Neural progenitor cell (in vitro differentiated cells): Measurements from ENCODE around the gene TBP. TPM values are rescaled to one million over a fixed set of nuclear protein-coding genes. Genes with fewer than 3 reads are reported as not detected.

ENCODE experiments used
- DNase-seq: peaks from one replicate; pipeline ENCODE4 v3.0.0-alpha.2; 2016; ENCODE audit warnings: low spot score
- H2AFZ ChIP-seq: fragments of 200-600 bp; sonication (generic); replicated peaks from 2 replicates; pipeline ENCODE4 v1.6.1; 2016; ENCODE audit warnings: antibody characterized with exemption
- H3F3A ChIP-seq: fragments of 200-600 bp; sonication (generic); 2 replicates; pipeline ENCODE4 v1.6.1; 2016; ENCODE audit warnings: antibody characterized with exemption, low read depth
- H3K27ac ChIP-seq: fragments of 200-600 bp; sonication (generic); 2 replicates; pipeline ENCODE4 v1.5.1; 2016; ENCODE audit warnings: mild to moderate bottlenecking
- H3K27me3 ChIP-seq: fragments of 200-600 bp; sonication (generic); 2 replicates; pipeline ENCODE4 v1.6.1; 2016; ENCODE audit warnings: mild to moderate bottlenecking, moderate library complexity
- H3K36me3 ChIP-seq: fragments of 200-600 bp; sonication (generic); 2 replicates; pipeline ENCODE4 v1.5.1; 2016
- H3K4me1 ChIP-seq: fragments of 200-600 bp; sonication (generic); 2 replicates; pipeline ENCODE4 v1.6.1; 2016; ENCODE audit warnings: mixed run types
- H3K4me2 ChIP-seq: fragments of 200-600 bp; sonication (generic); 2 replicates; pipeline ENCODE4 v1.6.1; 2016
- H3K4me3 ChIP-seq: fragments of 200-600 bp; sonication (generic); 2 replicates; pipeline ENCODE4 v1.5.1; 2016
- H3K79me2 ChIP-seq: fragments of 200-600 bp; sonication (generic); 2 replicates; pipeline ENCODE4 v1.6.1; 2016; ENCODE audit warnings: low read depth
- H3K9ac ChIP-seq: fragments of 200-600 bp; sonication (generic); 2 replicates; pipeline ENCODE4 v1.6.1; 2016
- H3K9me3 ChIP-seq: fragments of 200-600 bp; sonication (generic); 2 replicates; pipeline ENCODE4 v1.5.1; 2016; ENCODE audit warnings: low read depth
- H4K20me1 ChIP-seq: fragments of 200-600 bp; sonication (generic); 2 replicates; pipeline ENCODE4 v1.6.1; 2016; ENCODE audit warnings: low read depth
- H3K27ac Mint-ChIP-seq: 3 replicates; pipeline ENCODE4 v1.8.0; 2021; ENCODE audit warnings: mixed read lengths
- H3K27me3 Mint-ChIP-seq: 2 replicates; pipeline ENCODE4 v1.8.0; 2022; ENCODE audit warnings: low read depth, mild to moderate bottlenecking, inconsistent platforms, moderate library complexity, mixed read lengths; ENCODE audit not compliant: insufficient read depth
- H3K36me3 Mint-ChIP-seq: 3 replicates; pipeline ENCODE4 v1.8.0; 2021; ENCODE audit warnings: mixed read lengths
- H3K4me1 Mint-ChIP-seq: 3 replicates; pipeline ENCODE4 v1.8.0; 2021; ENCODE audit warnings: mixed read lengths
- H3K4me3 Mint-ChIP-seq: 3 replicates; pipeline ENCODE4 v1.8.0; 2021; ENCODE audit warnings: mild to moderate bottlenecking, moderate library complexity, mixed read lengths
- H3K9me3 Mint-ChIP-seq: 3 replicates; pipeline ENCODE4 v1.8.0; 2020; ENCODE audit warnings: mixed read lengths
- EZH2 ChIP-seq: fragments of 200-600 bp; sonication (generic); IDR thresholded peaks from 2 replicates; pipeline ENCODE4 v1.6.1; 2017; ENCODE audit warnings: antibody characterized with exemption, mild to moderate bottlenecking, moderate library complexity
- EZH2phosphoT487 ChIP-seq: fragments of 200-600 bp; sonication (generic); IDR thresholded peaks from 2 replicates; pipeline ENCODE4 v1.6.1; 2017; ENCODE audit warnings: antibody characterized with exemption
- total RNA-seq: library from RNA; depleted of rRNA; stranded (reverse); fragments of >200 nt; gene quantifications from 2 replicates; pipeline ENCODE4 v1.2.3, GENCODE V29; 2015; ENCODE audit warnings: low replicate concordance
- TF ChIP-seq, protein P1 (sequence below): fragments of 200-600 bp; sonication (generic); IDR thresholded peaks from 2 replicates; pipeline ENCODE4 v1.5.1; 2017; ENCODE audit warnings: antibody characterized with exemption, mild to moderate bottlenecking

The TBP gene
- total RNA-seq, 1 donor from 2014 or later: 23.0 TPM

DNA sequence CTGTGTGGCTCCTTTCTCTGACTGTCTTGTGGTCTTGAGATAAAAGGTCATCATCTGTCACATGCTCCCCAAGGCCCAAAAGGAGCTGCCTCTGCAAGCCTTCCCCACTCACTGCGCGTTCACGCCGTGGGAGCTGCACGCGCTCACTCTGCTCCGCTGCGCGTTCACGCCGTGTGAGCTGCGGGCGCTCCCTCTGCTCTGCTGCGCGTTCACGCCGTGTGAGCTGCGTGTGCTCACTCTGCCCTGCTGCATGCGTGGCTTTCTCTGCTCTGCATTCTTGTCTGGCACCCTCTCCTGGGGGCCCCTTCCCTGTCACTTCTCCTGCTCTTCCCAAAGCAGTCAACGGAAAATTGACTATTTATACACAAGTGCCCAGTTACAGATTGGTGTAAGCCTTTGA, 43.5 kb upstream of the TBP start:
- Histone ChIP-seq H3K27me3 (peaks cover 11% of the 10 kb centered on the region), H4K20me1 (no peaks in the 10 kb centered on the region), H3K27ac (no peak overlapping the region), H3K79me2 (no peaks in the 10 kb centered on the region), H2AFZ (no peak overlapping the region), H3K36me3 (no peaks in the 10 kb centered on the region), H3K4me2 (no peak overlapping the region), H3F3A (no peaks in the 10 kb centered on the region), H3K4me1 (no peaks in the 10 kb centered on the region), H3K4me3 (no peak overlapping the region), H3K9me3 (no peaks in the 10 kb centered on the region), H3K9ac (no peak overlapping the region)
- Mint-ChIP-seq H3K27me3 (peaks cover 2% of the 10 kb centered on the region), H3K27ac (no peak overlapping the region), H3K9me3 (peaks cover 7% of the 10 kb centered on the region), H3K4me1 (no peaks in the 10 kb centered on the region), H3K36me3 (no peaks in the 10 kb centered on the region), H3K4me3 (no peak overlapping the region)
- no peak for DNase-seq
- TF ChIP-seq, protein P1, sequence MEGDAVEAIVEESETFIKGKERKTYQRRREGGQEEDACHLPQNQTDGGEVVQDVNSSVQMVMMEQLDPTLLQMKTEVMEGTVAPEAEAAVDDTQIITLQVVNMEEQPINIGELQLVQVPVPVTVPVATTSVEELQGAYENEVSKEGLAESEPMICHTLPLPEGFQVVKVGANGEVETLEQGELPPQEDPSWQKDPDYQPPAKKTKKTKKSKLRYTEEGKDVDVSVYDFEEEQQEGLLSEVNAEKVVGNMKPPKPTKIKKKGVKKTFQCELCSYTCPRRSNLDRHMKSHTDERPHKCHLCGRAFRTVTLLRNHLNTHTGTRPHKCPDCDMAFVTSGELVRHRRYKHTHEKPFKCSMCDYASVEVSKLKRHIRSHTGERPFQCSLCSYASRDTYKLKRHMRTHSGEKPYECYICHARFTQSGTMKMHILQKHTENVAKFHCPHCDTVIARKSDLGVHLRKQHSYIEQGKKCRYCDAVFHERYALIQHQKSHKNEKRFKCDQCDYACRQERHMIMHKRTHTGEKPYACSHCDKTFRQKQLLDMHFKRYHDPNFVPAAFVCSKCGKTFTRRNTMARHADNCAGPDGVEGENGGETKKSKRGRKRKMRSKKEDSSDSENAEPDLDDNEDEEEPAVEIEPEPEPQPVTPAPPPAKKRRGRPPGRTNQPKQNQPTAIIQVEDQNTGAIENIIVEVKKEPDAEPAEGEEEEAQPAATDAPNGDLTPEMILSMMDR: no peak
- no peak for TF ChIP-seq EZH2phosphoT487
- TF ChIP-seq EZH2: no peak

DNA sequence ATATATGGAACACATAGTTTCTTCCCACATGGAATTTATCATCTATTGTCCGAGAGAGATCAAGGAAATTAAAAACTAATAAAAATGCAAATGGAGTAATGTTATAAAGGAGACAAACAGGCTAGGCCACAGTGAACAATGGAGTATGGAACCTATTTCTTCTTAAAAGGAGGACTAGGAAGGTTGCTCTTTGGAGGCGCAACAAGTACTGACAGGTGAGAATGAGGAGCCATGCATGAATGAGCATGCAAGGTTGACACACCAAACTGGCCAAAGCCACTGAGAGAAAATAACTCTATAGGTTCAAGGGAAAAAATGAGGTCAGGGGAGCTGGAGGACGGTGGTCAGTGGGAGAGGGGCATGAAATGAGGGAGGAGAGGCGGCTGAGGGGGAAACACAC, 41.9 kb upstream of the TBP start:
- no peaks in the 10 kb centered on the region for H3K4me1 Mint-ChIP-seq
- peaks cover 11% of the 10 kb centered on the region for H3K27me3 ChIP-seq
- peaks cover 9% of the 10 kb centered on the region for H3K9me3 Mint-ChIP-seq
- no peak overlapping the region for H3K4me3 ChIP-seq
- no peaks in the 10 kb centered on the region for H3K36me3 ChIP-seq
- DNase-seq: no peak
- H3K79me2 ChIP-seq: no peaks in the 10 kb centered on the region
- H3K27ac ChIP-seq: no peak overlapping the region
- no peak overlapping the region for H3K4me2 ChIP-seq
- no peak for TF ChIP-seq EZH2phosphoT487
- TF ChIP-seq, protein P1: no peak
- no peak for TF ChIP-seq EZH2
- H2AFZ ChIP-seq: no peak overlapping the region
- no peak overlapping the region for H3K4me3 Mint-ChIP-seq
- no peaks in the 10 kb centered on the region for H4K20me1 ChIP-seq
- peaks cover 2% of the 10 kb centered on the region for H3K27me3 Mint-ChIP-seq
- no peaks in the 10 kb centered on the region for H3F3A ChIP-seq
- no peaks in the 10 kb centered on the region for H3K36me3 Mint-ChIP-seq
- no peaks in the 10 kb centered on the region for H3K4me1 ChIP-seq
- H3K9me3 ChIP-seq: no peaks in the 10 kb centered on the region
- no peak overlapping the region for H3K27ac Mint-ChIP-seq
- no peak overlapping the region for H3K9ac ChIP-seq

DNA sequence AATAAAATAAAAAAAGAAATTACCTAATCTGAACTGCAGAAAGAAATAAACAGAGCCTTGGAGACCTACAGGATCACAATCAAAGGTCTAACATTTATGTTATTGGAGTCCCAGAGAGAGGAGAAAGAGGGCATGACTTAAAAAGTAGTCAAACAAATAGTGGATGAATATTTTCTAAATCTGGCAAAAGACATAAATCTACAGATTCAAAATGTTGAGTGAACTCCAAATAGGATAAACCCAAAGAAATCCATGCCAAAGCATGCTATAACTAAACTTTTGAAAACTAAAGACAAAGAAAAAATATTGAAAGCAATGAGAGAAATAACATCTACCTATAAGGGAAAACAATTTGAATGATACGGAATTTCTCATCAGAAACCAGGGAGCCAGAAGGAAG, 39.3 kb upstream of the TBP start:
- H3K9me3 ChIP-seq: no peaks in the 10 kb centered on the region
- H3K4me1 Mint-ChIP-seq: no peaks in the 10 kb centered on the region
- H3K27me3 Mint-ChIP-seq: peaks cover 2% of the 10 kb centered on the region
- no peak overlapping the region for H3K4me3 Mint-ChIP-seq
- no peak overlapping the region for H3K4me3 ChIP-seq
- H3K79me2 ChIP-seq: no peaks in the 10 kb centered on the region
- H3K27ac ChIP-seq: no peak overlapping the region
- H3K4me2 ChIP-seq: no peak overlapping the region
- TF ChIP-seq EZH2phosphoT487: no peak
- TF ChIP-seq EZH2: no peak
- TF ChIP-seq, protein P1: no peak
- H3K4me1 ChIP-seq: no peaks in the 10 kb centered on the region
- no peaks in the 10 kb centered on the region for H4K20me1 ChIP-seq
- peaks cover 11% of the 10 kb centered on the region for H3K9me3 Mint-ChIP-seq
- H2AFZ ChIP-seq: no peak overlapping the region
- no peaks in the 10 kb centered on the region for H3K36me3 Mint-ChIP-seq
- H3K27ac Mint-ChIP-seq: no peak overlapping the region
- H3K36me3 ChIP-seq: no peaks in the 10 kb centered on the region
- H3F3A ChIP-seq: no peaks in the 10 kb centered on the region
- no peaks in the 10 kb centered on the region for H3K27me3 ChIP-seq
- H3K9ac ChIP-seq: no peak overlapping the region
- no peak for DNase-seq
